HepG2 (cell line): ENCODE data around the gene HIVEP2. TPM values are rescaled to one million over a fixed set of nuclear protein-coding genes. Genes with fewer than 3 reads are reported as not detected.

Source experiments
- ATAC-seq: fragments of 200-7000 bp; cut with Tn5 transposase; 3 replicates; pipeline ENCODE4 v1.9.1; 2020; ENCODE audit warnings: mild to moderate bottlenecking, moderate library complexity
- BruUV-seq: library from RNA; stranded (reverse); fragments of 400-500 nt; replicated peaks from 2 replicates; lab custom pipeline; 2021; lab: Mats Ljungman, UMichigan
- CTCF ChIA-PET: fragments of 300-600 bp; formaldehyde crosslinking; extraction: SDS; loops from one replicate; lab custom pipeline; 2021; ENCODE audit warnings: low total read pairs, inconsistent platforms, low intra/inter-chr PET ratio; lab: Yijun Ruan, JAX
- POLR2A ChIA-PET: fragments of 350-600 bp; sonication (Branson Sonifier 250); formaldehyde crosslinking; loops from one replicate; lab custom pipeline; 2020; ENCODE audit warnings: antibody characterized with exemption, inconsistent platforms; lab: Yijun Ruan, JAX
- DNase-seq: peaks from one replicate; pipeline ENCODE4 v3.0.0-alpha.2; 2015; ENCODE audit warnings: low spot score
- FAIRE-seq: peaks from 3 replicates; lab custom pipeline; 2011; peaks lifted over from hg19 to GRCh38; lab: Jason Lieb, UNC
- H2AFZ ChIP-seq: one replicate; pipeline ENCODE4 v1.6.1; 2011; ENCODE audit warnings: low read length, inconsistent platforms
- H3K27ac ChIP-seq: fragments of 300-600 bp; 3 replicates; pipeline ENCODE4 v1.8.0; 2011; ENCODE audit warnings: mixed run types, mild to moderate bottlenecking, mixed read lengths, low read length, inconsistent platforms; ENCODE audit not compliant: insufficient read depth; ENCODE audit errors: extremely low read length
- H3K27me3 ChIP-seq, 2 experiments: fragments of 200-600 bp in 1 of 2; 2 replicates in 1 of 2; 3 replicates in 1 of 2; pipeline versions ENCODE4 v1.6.0 to v1.8.0; 2011; ENCODE audit warnings: low read length in 2 of 2, mild to moderate bottlenecking in 2 of 2, moderate library complexity in 2 of 2, inconsistent platforms in 1 of 2; ENCODE audit not compliant: insufficient read depth in 2 of 2, control insufficient read depth in 1 of 2
- H3K36me3 ChIP-seq, 2 experiments: fragments of 200-600 bp in 1 of 2; replicated peaks in 1 of 2; 2 replicates in 1 of 2; 3 replicates in 1 of 2; pipeline versions ENCODE4 v1.5.1 to v1.8.0; 2011; ENCODE audit warnings: low read length in 2 of 2, inconsistent platforms in 1 of 2; ENCODE audit not compliant: insufficient read depth in 2 of 2, control insufficient read depth in 1 of 2
- H3K4me1 ChIP-seq: 2 replicates; pipeline ENCODE4 v1.5.1; 2012; ENCODE audit warnings: low read length, inconsistent platforms; ENCODE audit not compliant: insufficient read depth
- H3K4me2 ChIP-seq: 2 replicates; pipeline ENCODE4 v1.6.0; 2011; ENCODE audit warnings: low read depth, low read length, inconsistent platforms
- H3K4me3 ChIP-seq, 3 experiments: fragments of 200-600 bp in 1 of 3; sonication (generic), shearing (Covaris generic) in 1 of 3; replicated peaks in 1 of 3; 2 replicates each; pipeline ENCODE4 v1.5.1; 2011 to 2016; ENCODE audit warnings: low read length in 3 of 3, inconsistent platforms in 2 of 3, low read depth in 2 of 3, mild to moderate bottlenecking in 2 of 3, control low read depth in 1 of 3, mixed read lengths in 1 of 3; ENCODE audit not compliant: insufficient read depth in 1 of 3
- H3K79me2 ChIP-seq: one replicate; pipeline ENCODE4 v1.6.1; 2011; ENCODE audit warnings: low read length, inconsistent platforms; ENCODE audit not compliant: insufficient read depth
- H3K9ac ChIP-seq: 2 replicates; pipeline ENCODE4 v1.6.0; 2011; ENCODE audit warnings: mild to moderate bottlenecking, low read depth, low read length, inconsistent platforms; ENCODE audit not compliant: insufficient read depth
- H3K9me3 ChIP-seq: 2 replicates; pipeline ENCODE4 v1.5.1; 2012; ENCODE audit warnings: mild to moderate bottlenecking, low read length
- H4K20me1 ChIP-seq: 2 replicates; pipeline ENCODE4 v1.6.0; 2011; ENCODE audit warnings: inconsistent platforms, mild to moderate bottlenecking, low read length, moderate library complexity; ENCODE audit not compliant: insufficient read depth
- CREB1 ChIP-seq, 2 experiments: fragments of 450-650 bp in 1 of 2; IDR thresholded peaks; 2 replicates each; pipeline ENCODE4 v1.6.1; 2016 to 2017; ENCODE audit warnings: control low read depth in 1 of 2, mild to moderate bottlenecking in 1 of 2, missing compliant biosample characterization in 1 of 2, missing genetic modification characterization in 1 of 2
- MLLT10 ChIP-seq: sonication (generic); formaldehyde crosslinking; IDR thresholded peaks from 2 replicates; pipeline ENCODE4 v1.4.0; 2020; ENCODE audit warnings: missing genetic modification reagents
- REPIN1 ChIP-seq: sonication (generic); formaldehyde crosslinking; IDR thresholded peaks from 2 replicates; pipeline ENCODE4 v1.8.0; 2022; ENCODE audit warnings: missing genetic modification reagents, low read depth, mild to moderate bottlenecking, borderline replicate concordance
- SIN3A ChIP-seq: IDR thresholded peaks from 2 replicates; pipeline ENCODE4 v1.6.1; 2011; ENCODE audit warnings: low read depth, mild to moderate bottlenecking, control low read depth, low read length, borderline replicate concordance
- SMAD1 ChIP-seq: sonication (generic); formaldehyde crosslinking; IDR thresholded peaks from 2 replicates; pipeline ENCODE4 v1.4.0; 2020; ENCODE audit warnings: missing genetic modification reagents, low read depth, mild to moderate bottlenecking, borderline replicate concordance
- SUZ12 ChIP-seq: fragments of 150-350 bp; IDR thresholded peaks from 2 replicates; pipeline ENCODE4 v1.6.1; 2014; ENCODE audit warnings: low read depth, low read length
- TFE3 ChIP-seq: IDR thresholded peaks from 2 replicates; pipeline ENCODE4 v1.6.1; 2016
- ZNF124 ChIP-seq: sonication (generic); formaldehyde crosslinking; IDR thresholded peaks from 2 replicates; pipeline ENCODE4 v1.4.0; 2020; ENCODE audit warnings: missing genetic modification reagents
- ZNF33A ChIP-seq: sonication (generic); formaldehyde crosslinking; IDR thresholded peaks from 2 replicates; pipeline ENCODE4 v1.5.1; 2020; ENCODE audit warnings: missing genetic modification reagents, mild to moderate bottlenecking, moderate library complexity, borderline replicate concordance
- ZNF563 ChIP-seq: sonication (generic); formaldehyde crosslinking; IDR thresholded peaks from 2 replicates; pipeline ENCODE4 v1.8.0; 2022; ENCODE audit warnings: mild to moderate bottlenecking, moderate library complexity, missing genetic modification reagents
- ZNF597 ChIP-seq: sonication (generic); formaldehyde crosslinking; IDR thresholded peaks from 2 replicates; pipeline ENCODE4 v1.5.0; 2020; ENCODE audit warnings: missing genetic modification reagents
- WGBS: methylation state at CpG from one replicate; pipeline ENCODE4 v1.1.6; 2017; ENCODE audit warnings: low lambda C conversion rate; 5-methylcytosine and 5-hydroxymethylcytosine counted together
- in situ Hi-C: cut with HindIII; loops from 2 replicates; pipeline ENCODE4 v1.10.0; 2017; ENCODE audit warnings: low pct_unique_long_range_greater_than_20kb; ENCODE audit not compliant: extremely low pct_ligation_motif_present
- intact Hi-C: fragments of 100-400 bp; cut with micrococcal nuclease; formaldehyde crosslinking; loops from one replicate; pipeline ENCODE4 v1.10.0; 2022; ENCODE audit not compliant: unreplicated experiment
- polyA plus RNA-seq, 8 experiments: library from polyadenylated mRNA; depleted of rRNA in 3 of 8; stranded (reverse) in 7 of 8; unstranded in 1 of 8; fragments of >200 nt; fragmentation: Illumina TruSeq in 4 of 8; extraction: Trizol in 4 of 8; gene quantifications; 2 replicates each; pipeline versions ENCODE4 v1.2.1 to v1.2.3, GENCODE V29; 2011 to 2016; ENCODE audit warnings: low read depth in 4 of 8, missing spikeins in 1 of 8, mixed read lengths in 1 of 8; ENCODE audit not compliant: insufficient read depth in 1 of 8
- total RNA-seq, 5 experiments: library from RNA; depleted of rRNA; stranded (reverse); fragments of >200 nt; fragmentation: Illumina TruSeq; extraction: Trizol; gene quantifications; 2 replicates each; pipeline ENCODE4 v1.2.3, GENCODE V29; 2016; ENCODE audit warnings: low read depth in 1 of 5
- TF ChIP-seq, protein P1 (sequence below): sonication (generic); formaldehyde crosslinking; IDR thresholded peaks from 2 replicates; pipeline ENCODE4 v1.8.1; 2023; ENCODE audit warnings: missing genetic modification reagents, inconsistent platforms, borderline replicate concordance

Gene HIVEP2
- total and polyA plus RNA-seq, 2 of the 13 experiments (the other 11 are each of a cell fraction or from before 2014, with no cell fraction given): 3.4 to 12.9 TPM

DNA sequence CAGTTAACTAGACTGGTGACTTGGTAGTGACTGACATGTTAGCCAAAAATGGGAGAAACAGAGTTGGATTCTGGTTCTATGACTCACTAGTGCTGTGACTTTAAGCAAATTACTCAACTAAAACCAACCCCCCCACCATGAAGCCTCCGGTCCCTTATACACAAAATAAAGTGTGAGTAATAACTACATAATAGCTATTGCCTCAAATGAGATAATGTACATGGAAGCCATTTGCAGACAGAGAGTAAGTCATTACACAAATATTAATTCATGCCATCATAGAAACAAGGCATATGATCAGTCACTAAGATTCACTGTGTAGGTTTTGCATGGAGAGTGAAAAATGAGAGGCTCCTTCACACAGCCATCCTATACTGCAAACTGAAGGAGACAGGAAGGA, 111.9 kb downstream of the HIVEP2 start:
- POLR2A ChIA-PET: no interaction called here
- in situ Hi-C loops: no loop called here
- intact Hi-C loops: no loop called here
- H3K79me2 ChIP-seq: no peaks in the 10 kb centered on the region
- H4K20me1 ChIP-seq: no peaks in the 10 kb centered on the region
- ATAC-seq (no peak), DNase-seq (no peak), FAIRE-seq (no peak)
- H3K27me3 ChIP-seq: no peaks in the 10 kb centered on the region
- BruUV-seq: no TSS peak
- 91% methylated on average over 1 of the region's 1 CpG for WGBS
- TF ChIP-seq SMAD1 (CRISPR knock-in tag) (no peak), ZNF33A (CRISPR knock-in tag) (no peak), SIN3A (no peak), TFE3 (no peak), CREB1 (IDR thresholded peaks at IDR 0.05) (peak; percentile 11; the same call in 1 of the 2 replicates), CREB1 (CRISPR knock-in tag; IDR thresholded peaks at IDR 0.05) (no peak)
- H3K27ac ChIP-seq: no peak overlapping the region
- no peak overlapping the region for H3K4me3 ChIP-seq
- no peak overlapping the region for H3K4me2 ChIP-seq
- H3K9me3 ChIP-seq: no peaks in the 10 kb centered on the region
- no peak overlapping the region for H2AFZ ChIP-seq
- H3K9ac ChIP-seq: no peak overlapping the region
- no peaks in the 10 kb centered on the region; a peak in 1 of 5 replicates for H3K36me3 ChIP-seq
- no peaks in the 10 kb centered on the region for H3K4me1 ChIP-seq
- CTCF ChIA-PET: no interaction called here

DNA sequence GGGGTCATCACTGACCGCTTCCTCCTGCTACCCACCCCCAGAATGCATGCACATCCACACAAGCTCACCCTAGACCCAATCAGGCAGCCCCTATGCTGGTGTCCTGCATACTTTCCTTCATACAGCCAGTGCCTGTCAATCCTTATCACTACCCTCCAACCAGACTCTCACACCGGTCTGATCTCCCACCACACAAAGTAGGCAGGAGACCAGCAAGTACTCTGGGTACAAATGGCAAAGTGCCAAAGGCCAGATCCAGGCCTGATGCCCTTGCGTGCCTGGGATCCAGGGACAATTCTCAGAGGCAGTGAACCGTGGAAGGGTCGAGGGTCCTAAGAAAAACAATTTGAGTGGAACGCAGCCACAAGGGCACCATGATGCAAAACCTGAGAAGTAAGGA, 114.2 kb downstream of the HIVEP2 start:
- Histone ChIP-seq H3K4me2 (no peak overlapping the region), H3K4me1 (no peaks in the 10 kb centered on the region), H3K27me3 (no peaks in the 10 kb centered on the region), H4K20me1 (no peaks in the 10 kb centered on the region), H3K27ac (no peak overlapping the region), H3K9ac (no peak overlapping the region), H2AFZ (no peak overlapping the region), H3K9me3 (no peaks in the 10 kb centered on the region), H3K79me2 (no peaks in the 10 kb centered on the region), H3K4me3 (no peak overlapping the region), H3K36me3 (no peaks in the 10 kb centered on the region; a peak in 1 of 5 replicates)
- intact Hi-C loops (no loop called here), in situ Hi-C loops (no loop called here)
- ATAC-seq (no peak), DNase-seq (no peak), FAIRE-seq (no peak)
- ChIA-PET POLR2A (no interaction called here), CTCF (no interaction called here)
- BruUV-seq: no TSS peak
- TF ChIP-seq ZNF563 (CRISPR knock-in tag) (no peak), REPIN1 (no peak), SUZ12 (no peak), MLLT10 (CRISPR knock-in tag) (no peak), ZNF124 (CRISPR knock-in tag) (no peak), ZNF597 (CRISPR knock-in tag) (no peak)
- TF ChIP-seq, protein P1, sequence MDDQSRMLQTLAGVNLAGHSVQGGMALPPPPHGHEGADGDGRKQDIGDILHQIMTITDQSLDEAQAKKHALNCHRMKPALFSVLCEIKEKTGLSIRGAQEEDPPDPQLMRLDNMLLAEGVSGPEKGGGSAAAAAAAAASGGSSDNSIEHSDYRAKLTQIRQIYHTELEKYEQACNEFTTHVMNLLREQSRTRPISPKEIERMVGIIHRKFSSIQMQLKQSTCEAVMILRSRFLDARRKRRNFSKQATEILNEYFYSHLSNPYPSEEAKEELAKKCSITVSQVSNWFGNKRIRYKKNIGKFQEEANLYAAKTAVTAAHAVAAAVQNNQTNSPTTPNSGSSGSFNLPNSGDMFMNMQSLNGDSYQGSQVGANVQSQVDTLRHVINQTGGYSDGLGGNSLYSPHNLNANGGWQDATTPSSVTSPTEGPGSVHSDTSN (CRISPR knock-in tag): no peak
- 97% methylated on average over 6 of the region's 6 CpGs for WGBS
